Cardiac muscle cell (in vitro differentiated cells and primary cell): ENCODE results near the gene TRMT2A. TPM values are rescaled to one million over a fixed set of nuclear protein-coding genes. Genes with fewer than 3 reads are reported as not detected.

Experiments used
- DNase-seq, 2 donors: peaks; one replicate each; pipeline versions ENCODE4 v3.0.0 to v3.0.0-alpha.2; 2010 to 2017; ENCODE audit warnings: low read depth in 1 of 2, low spot score in 1 of 2
- H3K27ac ChIP-seq: fragments of 200-600 bp; sonication (generic); 2 replicates; pipeline ENCODE4 v1.5.1; 2016
- H3K27me3 ChIP-seq: fragments of 200-600 bp; sonication (generic); 2 replicates; pipeline ENCODE4 v1.6.0; 2016; ENCODE audit warnings: control low read depth
- H3K36me3 ChIP-seq: fragments of 200-600 bp; sonication (generic); 2 replicates; pipeline ENCODE4 v1.5.1; 2016; ENCODE audit warnings: control low read depth
- H3K4me1 ChIP-seq: fragments of 200-600 bp; sonication (generic); 2 replicates; pipeline ENCODE4 v1.8.1; 2017; ENCODE audit warnings: low read depth, mild to moderate bottlenecking, mixed run types
- H3K4me3 ChIP-seq: fragments of 200-600 bp; sonication (generic); 2 replicates; pipeline ENCODE4 v1.5.1; 2016; ENCODE audit warnings: mild to moderate bottlenecking
- H3K9me3 ChIP-seq: fragments of 200-600 bp; sonication (generic); 2 replicates; pipeline ENCODE4 v1.5.1; 2017; ENCODE audit warnings: low read depth, mild to moderate bottlenecking, control low read depth
- polyA plus RNA-seq: library from polyadenylated mRNA; unstranded; fragments of >200 nt; fragmentation: Nextera tagmentation; extraction: Ambion mirVana; gene quantifications from 2 replicates; pipeline ENCODE4 v1.2.1, GENCODE V29; 2016
- total RNA-seq: library from RNA; depleted of rRNA; stranded (reverse); fragments of >200 nt; gene quantifications from 2 replicates; pipeline ENCODE4 v1.2.3, GENCODE V29; 2016
- TF ChIP-seq, protein P1 (sequence below): IDR thresholded peaks from 2 replicates; pipeline ENCODE4 v1.5.1; 2012; ENCODE audit warnings: low read depth, mild to moderate bottlenecking, low read length

TRMT2A gene
- total and polyA plus RNA-seq, 2 experiments from 2014 or later = 71.9 to 77.7 TPM

DNA sequence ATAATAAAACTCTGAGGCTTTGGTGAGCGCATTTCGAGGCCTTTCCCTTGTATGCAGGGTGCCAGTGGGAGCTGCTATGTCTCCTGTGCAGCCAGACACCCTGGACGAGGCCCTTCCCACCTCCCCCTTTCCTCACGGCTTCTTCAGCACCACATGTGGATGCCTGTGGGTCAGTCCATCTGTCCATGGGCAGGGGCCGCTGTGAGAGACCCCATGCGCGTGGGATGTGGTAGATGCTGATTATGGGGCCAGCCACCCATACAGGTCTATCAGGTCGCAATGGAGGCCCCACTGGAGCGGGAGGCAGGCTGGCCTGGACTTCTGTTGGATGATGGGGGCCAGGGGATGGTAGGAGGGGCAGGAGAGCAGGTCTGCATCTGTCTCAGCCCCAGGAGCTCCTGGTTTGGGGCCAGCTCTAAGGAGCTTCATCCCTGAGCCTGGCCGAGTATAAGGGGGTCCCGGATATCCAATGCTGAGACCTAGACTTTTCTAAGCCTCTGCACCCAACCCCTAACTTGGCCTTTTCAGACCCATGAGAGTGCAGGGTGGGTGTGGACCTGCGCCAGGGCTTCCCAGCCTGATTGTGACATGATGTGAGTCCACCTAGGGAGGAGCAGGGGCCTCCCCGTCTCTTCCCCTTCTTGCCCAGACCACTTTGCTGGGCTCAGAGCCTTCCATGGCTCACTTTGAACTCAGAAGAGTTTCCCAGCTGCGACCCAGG, 51.0 kb downstream of the TRMT2A start:
- no peak for DNase-seq
- Histone ChIP-seq H3K9me3 (no peaks in the 10 kb centered on the region), H3K27me3 (no peaks in the 10 kb centered on the region), H3K4me3 (no peak overlapping the region), H3K27ac (no peak overlapping the region), H3K36me3 (no peaks in the 10 kb centered on the region), H3K4me1 (no peaks in the 10 kb centered on the region)
- TF ChIP-seq, protein P1, sequence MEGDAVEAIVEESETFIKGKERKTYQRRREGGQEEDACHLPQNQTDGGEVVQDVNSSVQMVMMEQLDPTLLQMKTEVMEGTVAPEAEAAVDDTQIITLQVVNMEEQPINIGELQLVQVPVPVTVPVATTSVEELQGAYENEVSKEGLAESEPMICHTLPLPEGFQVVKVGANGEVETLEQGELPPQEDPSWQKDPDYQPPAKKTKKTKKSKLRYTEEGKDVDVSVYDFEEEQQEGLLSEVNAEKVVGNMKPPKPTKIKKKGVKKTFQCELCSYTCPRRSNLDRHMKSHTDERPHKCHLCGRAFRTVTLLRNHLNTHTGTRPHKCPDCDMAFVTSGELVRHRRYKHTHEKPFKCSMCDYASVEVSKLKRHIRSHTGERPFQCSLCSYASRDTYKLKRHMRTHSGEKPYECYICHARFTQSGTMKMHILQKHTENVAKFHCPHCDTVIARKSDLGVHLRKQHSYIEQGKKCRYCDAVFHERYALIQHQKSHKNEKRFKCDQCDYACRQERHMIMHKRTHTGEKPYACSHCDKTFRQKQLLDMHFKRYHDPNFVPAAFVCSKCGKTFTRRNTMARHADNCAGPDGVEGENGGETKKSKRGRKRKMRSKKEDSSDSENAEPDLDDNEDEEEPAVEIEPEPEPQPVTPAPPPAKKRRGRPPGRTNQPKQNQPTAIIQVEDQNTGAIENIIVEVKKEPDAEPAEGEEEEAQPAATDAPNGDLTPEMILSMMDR = no peak

DNA sequence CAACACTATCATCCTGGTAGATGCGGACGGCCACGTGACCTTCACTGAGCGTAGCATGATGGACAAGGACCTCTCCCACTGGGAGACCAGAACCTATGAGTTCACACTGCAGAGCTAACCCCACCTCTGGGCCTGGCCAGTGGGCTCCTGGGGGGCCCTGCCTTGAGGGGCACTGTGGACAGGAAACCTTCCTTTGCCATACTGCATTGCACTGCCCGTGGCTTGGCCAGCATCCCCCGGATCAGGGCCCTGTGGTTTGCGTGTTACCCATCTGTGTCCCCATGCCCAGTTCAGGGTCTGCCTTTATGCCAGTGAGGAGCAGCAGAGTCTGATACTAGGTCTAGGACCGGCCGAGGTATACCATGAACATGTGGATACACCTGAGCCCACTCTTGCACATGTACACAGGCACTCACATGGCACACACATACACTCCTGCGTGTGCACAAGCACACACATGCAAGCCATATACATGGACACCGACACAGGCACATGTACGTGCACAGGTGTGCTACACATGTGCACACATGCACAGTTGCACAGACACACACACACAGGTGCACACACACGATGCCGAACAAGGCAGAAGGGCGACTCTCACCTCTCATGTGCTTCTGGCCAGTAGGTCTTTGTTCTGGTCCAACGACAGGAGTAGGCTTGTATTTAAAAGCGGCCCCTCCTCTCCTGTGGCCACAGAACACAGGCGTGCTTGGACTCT, 52.3 kb downstream of the TRMT2A start:
- H3K4me3 ChIP-seq = no peak overlapping the region
- no peaks in the 10 kb centered on the region for H3K27me3 ChIP-seq

DNA sequence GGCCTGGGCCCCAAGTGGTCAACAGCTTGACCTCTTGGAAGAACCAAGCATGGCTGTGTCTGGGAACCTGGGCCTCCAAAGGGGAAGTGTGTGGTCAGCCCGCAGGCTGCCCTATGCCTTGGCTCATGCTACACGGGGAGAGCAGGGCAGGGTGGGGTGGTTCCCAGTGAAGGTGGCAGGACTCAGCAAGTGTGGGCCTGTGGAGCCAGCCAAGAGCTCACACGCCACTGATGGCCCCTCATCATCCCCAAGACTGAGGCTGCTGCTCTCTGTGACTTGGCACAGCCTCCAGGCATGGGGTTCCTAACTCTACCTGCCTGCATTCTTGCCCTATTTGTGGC, 52.9 kb downstream of the TRMT2A start:
- no peaks in the 10 kb centered on the region for H3K36me3 ChIP-seq
- no peaks in the 10 kb centered on the region for H3K27me3 ChIP-seq
- peaks cover 5% of the 10 kb centered on the region for H3K4me1 ChIP-seq
- TF ChIP-seq, protein P1 = no peak
- no peak overlapping the region for H3K4me3 ChIP-seq
- H3K27ac ChIP-seq = no peak overlapping the region
- no peak for DNase-seq
- H3K9me3 ChIP-seq = no peaks in the 10 kb centered on the region

More for the DNA sequence above, 52.3 kb downstream of the TRMT2A start:
- Histone ChIP-seq H3K4me1 (no peaks in the 10 kb centered on the region), H3K9me3 (no peaks in the 10 kb centered on the region), H3K36me3 (no peaks in the 10 kb centered on the region), H3K27ac (no peak overlapping the region)
- no peak for DNase-seq
- TF ChIP-seq, protein P1 = no peak

DNA sequence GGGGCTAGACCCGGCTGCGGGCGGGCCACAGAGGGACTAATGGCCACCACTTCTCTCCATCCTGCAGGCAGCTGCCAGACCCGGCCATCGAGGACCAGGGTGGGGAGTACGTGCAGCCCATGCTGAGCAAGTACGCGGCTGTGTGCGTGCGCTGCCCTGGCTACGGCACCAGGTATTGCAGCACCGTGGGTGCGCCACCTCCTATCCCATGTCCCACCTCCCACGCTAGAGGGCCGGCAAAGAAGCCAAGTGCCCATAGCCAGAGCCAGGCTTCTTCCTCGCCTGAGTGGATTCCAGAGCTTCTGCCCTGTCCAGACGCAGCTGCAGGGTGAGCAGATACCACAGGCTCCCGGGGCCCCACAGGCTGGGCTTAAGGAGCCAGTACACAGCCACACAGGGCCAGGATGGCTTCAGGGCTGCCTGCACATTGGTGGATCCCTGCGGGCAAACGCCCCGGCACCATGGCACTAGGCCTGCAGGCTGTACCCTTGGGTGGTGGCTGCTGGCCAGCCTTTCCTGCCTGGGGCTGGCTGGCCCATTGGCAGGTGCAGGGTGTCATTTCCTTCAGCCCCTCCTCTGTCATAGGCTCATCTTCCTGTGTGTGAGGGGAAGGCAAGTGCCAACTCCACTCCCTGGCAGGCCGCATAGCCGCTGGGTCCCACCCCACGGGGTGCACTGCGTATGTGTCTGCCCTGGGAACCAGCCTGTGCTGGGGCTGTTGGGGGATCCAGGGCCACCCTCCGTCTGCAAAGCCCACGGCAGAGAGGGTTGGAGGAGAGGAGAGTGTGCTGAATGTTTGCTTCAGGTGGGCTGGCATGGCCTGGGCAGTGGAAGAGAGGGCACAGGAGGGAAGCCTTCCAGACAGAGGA, 53.5 kb downstream of the TRMT2A start:
- H3K27me3 ChIP-seq = no peaks in the 10 kb centered on the region
- no peaks in the 10 kb centered on the region for H3K36me3 ChIP-seq
- no peaks in the 10 kb centered on the region for H3K9me3 ChIP-seq
- TF ChIP-seq, protein P1 = no peak
- peaks cover 11% of the 10 kb centered on the region for H3K4me1 ChIP-seq
- no peak for DNase-seq
- no peak overlapping the region for H3K4me3 ChIP-seq
- H3K27ac ChIP-seq = no peak overlapping the region

DNA sequence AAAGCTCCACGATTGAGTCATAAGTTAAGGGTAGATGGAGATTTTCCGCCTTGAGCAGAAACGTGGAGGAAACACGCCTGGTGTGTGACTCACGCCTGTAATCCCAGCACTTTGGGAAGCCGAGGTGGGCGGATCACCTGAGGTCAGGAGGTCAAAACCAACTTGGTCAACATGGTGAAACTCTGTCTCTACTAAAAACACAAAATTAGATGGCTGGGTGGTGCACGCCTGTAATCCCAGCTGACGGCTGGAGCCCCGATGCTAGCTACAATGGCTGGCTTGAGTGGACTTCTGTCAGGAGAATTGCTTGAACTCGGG, 54.3 kb downstream of the TRMT2A start:
- H3K9me3 ChIP-seq = no peaks in the 10 kb centered on the region
- no peaks in the 10 kb centered on the region for H3K36me3 ChIP-seq
- H3K4me3 ChIP-seq = no peak overlapping the region
- no peak overlapping the region for H3K27ac ChIP-seq
- H3K4me1 ChIP-seq = peaks cover 14% of the 10 kb centered on the region
- TF ChIP-seq, protein P1 = no peak
- no peaks in the 10 kb centered on the region for H3K27me3 ChIP-seq
- peak in 1 of 2 donors; percentile 62 for DNase-seq
